ENCODE results near the gene UNC50. TPM values are rescaled to one million over a fixed set of nuclear protein-coding genes. Genes with fewer than 3 reads are reported as not detected.

UNC50 gene, protein sequence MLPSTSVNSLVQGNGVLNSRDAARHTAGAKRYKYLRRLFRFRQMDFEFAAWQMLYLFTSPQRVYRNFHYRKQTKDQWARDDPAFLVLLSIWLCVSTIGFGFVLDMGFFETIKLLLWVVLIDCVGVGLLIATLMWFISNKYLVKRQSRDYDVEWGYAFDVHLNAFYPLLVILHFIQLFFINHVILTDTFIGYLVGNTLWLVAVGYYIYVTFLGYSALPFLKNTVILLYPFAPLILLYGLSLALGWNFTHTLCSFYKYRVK
- total RNA-seq (2014; rRNA removed; shearing (Covaris generic)), result 38.7 and 44.4 TPM in 2 replicates
- polyA plus RNA-seq (2016; fragmentation: Nextera tagmentation; extraction: Ambion mirVana), result 49.4 and 49.8 TPM in 2 replicates
- long read RNA-seq, transcript UNC50-201 (6 exons, 1,143 nt), result major isoform, 17 of 22 reads
- long read RNA-seq, partial matches to known transcripts, result 0 of 22 reads
- long read RNA-seq, other reads (novel, unspliced or antisense), result 4 of 22 reads

DNA sequence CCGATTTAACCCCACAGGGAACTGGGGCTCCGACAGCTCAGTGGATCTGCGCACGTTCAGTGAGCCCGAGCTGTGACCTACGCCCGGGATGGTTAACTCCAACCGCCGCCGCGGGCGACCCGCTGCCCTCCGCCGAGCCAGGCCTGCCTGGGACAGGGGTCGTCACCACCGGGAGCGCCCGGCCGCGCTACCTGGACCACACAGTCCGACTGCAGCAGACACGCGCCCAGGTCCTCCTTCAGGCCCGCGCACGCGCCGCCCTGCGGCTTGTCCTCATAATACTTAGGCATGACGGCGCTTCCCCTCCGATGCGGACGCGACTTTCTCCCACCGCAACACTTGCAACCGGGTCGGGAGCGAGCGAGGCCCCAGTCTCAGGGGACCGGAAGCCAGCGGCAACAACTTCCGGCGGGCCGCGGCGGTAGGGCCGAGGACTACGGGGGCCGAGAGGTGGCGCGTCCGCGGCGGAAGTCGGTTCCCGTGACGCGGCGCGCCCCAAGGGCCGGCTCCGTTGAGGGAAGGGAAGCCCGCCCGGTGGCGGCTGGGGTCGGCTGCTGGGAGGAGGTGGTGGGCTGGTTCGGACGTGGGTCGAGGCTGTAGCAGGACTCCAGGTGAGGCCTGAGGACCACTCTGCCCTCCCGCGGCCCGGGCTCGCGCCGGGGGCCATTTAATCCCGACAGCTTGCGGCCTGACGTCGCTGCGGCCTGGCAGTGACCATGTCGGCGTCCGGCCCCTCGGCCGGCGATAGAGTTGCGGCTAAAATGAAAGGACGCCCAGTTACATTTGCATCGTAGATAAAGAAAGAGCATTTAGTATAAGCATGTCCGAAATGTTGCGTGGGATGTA, at the start of gene UNC50, which contains the start of gene COA5:
UNC50 (plus strand) TSS at position 474 of the 846 bp plus-strand sequence. CDS start 1,171 bp downstream, outside the sequence.
COA5 (minus strand) TSS at position 397 of the 846 bp plus-strand sequence; CDS start at position 290, 107 bp downstream.
- DNase-seq (ENCODE audit: low spot score) (peak; percentile 94), ATAC-seq (peak; percentile 93)
- peaks cover 6% of the 10 kb centered on the region for H3K27me3 Mint-ChIP-seq (ENCODE audit: insufficient read depth, low read depth, poor library complexity)
- H3K36me3 Mint-ChIP-seq (ENCODE audit: low read depth), result peaks cover 30% of the 10 kb centered on the region
- H3K36me3 ChIP-seq (ENCODE audit: insufficient read depth), result peaks cover 12% of the 10 kb centered on the region; the same call in 1 of the 2 replicates
- peak within 1 kb of the TSS; percentile 95 for H3K27ac Mint-ChIP-seq
- H3K4me3 Mint-ChIP-seq, result peak within 1 kb of the TSS; percentile 86
- peak within 1 kb of the TSS; percentile 98 for H2AFZ ChIP-seq
- H3K27me3 ChIP-seq (ENCODE audit: insufficient read depth), result no peaks in the 10 kb centered on the region
- peaks cover 60% of the 10 kb centered on the region for H3K79me2 ChIP-seq (replicated peaks; ENCODE audit: insufficient read depth)
- no peaks in the 10 kb centered on the region for H3K9me2 ChIP-seq (ENCODE audit: insufficient read depth)
- peaks cover 3% of the 10 kb centered on the region for H3F3A ChIP-seq (replicated peaks; ENCODE audit: low read depth)
- peaks cover 17% of the 10 kb centered on the region for H3K4me1 ChIP-seq (ENCODE audit: insufficient read depth)
- H3K4me3 ChIP-seq, result peak within 1 kb of the TSS; percentile 96
- TF ChIP-seq ZNF331 (CRISPR knock-in tag; IDR thresholded peaks at IDR 0.05; ENCODE audit: low read depth) (no peak), CREB1 (CRISPR knock-in tag; IDR thresholded peaks at IDR 0.05; ENCODE audit: low read depth) (peak; percentile 87), STAT1 (IDR thresholded peaks at IDR 0.05; ENCODE audit: unreplicated experiment) (no peak), NANOG (IDR thresholded peaks at IDR 0.05; ENCODE audit: borderline replicate concordance) (no peak), POLR2AphosphoS5 (IDR thresholded peaks at IDR 0.05; ENCODE audit: low read depth) (peak; percentile 93), EZH2phosphoT487 (IDR thresholded peaks at IDR 0.05; ENCODE audit: unreplicated experiment) (no peak), JUNB (IDR thresholded peaks at IDR 0.05; ENCODE audit: unreplicated experiment) (no peak), EZH2 (IDR thresholded peaks at IDR 0.05; ENCODE audit: low read depth, unreplicated experiment) (no peak)
- TF ChIP-seq, protein P1, sequence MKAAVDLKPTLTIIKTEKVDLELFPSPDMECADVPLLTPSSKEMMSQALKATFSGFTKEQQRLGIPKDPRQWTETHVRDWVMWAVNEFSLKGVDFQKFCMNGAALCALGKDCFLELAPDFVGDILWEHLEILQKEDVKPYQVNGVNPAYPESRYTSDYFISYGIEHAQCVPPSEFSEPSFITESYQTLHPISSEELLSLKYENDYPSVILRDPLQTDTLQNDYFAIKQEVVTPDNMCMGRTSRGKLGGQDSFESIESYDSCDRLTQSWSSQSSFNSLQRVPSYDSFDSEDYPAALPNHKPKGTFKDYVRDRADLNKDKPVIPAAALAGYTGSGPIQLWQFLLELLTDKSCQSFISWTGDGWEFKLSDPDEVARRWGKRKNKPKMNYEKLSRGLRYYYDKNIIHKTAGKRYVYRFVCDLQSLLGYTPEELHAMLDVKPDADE (IDR thresholded peaks at IDR 0.05), result peak; percentile 83
- no peaks in the 10 kb centered on the region; the same call in 2 of the 3 replicates for H3K9me3 Mint-ChIP-seq
- peaks cover 8% of the 10 kb centered on the region for H4K20me1 ChIP-seq (replicated peaks; ENCODE audit: insufficient read depth)
- H3K4me2 ChIP-seq, result peak within 1 kb of the TSS; percentile 98
- peaks cover 14% of the 10 kb centered on the region for H3K4me1 Mint-ChIP-seq
- H3K27ac ChIP-seq (ENCODE audit: low read depth), result peak within 1 kb of the TSS; percentile 95

DNA sequence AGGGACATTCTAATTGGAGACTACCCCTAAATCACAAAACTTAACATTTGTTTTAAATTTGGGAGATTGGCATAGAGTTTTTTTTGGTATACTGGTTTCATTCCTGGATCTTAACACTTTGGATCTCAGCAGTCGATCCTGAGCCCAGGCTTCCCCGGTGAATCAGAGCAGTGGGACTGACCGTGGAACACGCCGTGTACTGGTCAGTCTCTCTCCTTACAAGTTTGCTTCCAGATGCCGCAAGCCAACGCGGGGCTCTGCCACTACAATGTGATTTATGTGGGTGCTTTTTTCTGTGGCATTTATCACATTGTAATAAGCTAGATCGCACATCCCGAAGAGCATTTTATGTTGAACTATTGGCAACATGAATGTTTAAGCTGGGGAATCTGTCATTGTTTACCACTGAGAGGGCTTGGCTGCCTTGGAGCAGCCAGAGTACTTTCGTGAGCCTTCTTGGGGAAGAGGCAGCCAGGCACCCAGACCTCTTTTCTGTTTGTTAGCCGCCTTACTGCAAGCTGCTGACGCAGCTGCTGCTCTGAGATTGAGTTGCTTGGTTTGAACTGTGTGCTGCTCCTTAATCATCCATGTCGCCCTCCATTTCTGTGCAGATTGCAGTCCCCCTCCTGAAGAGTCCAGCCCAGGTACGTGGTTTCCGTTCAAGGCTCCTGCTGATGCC, 49.4 kb upstream of the UNC50 start:
- Mint-ChIP-seq H3K4me1 (no peaks in the 10 kb centered on the region), H3K27me3 (ENCODE audit: insufficient read depth, low read depth, poor library complexity) (peaks cover 9% of the 10 kb centered on the region), H3K4me3 (no peak overlapping the region), H3K36me3 (ENCODE audit: low read depth) (peaks cover 22% of the 10 kb centered on the region), H3K27ac (no peak overlapping the region), H3K9me3 (no peaks in the 10 kb centered on the region)
- no peak for ATAC-seq
- Histone ChIP-seq H3K79me2 (replicated peaks; ENCODE audit: insufficient read depth) (no peaks in the 10 kb centered on the region), H2AFZ (no peak overlapping the region), H3K36me3 (ENCODE audit: insufficient read depth) (no peaks in the 10 kb centered on the region), H3F3A (replicated peaks; ENCODE audit: low read depth) (no peaks in the 10 kb centered on the region), H3K9me2 (ENCODE audit: insufficient read depth) (no peaks in the 10 kb centered on the region), H3K4me1 (ENCODE audit: insufficient read depth) (no peaks in the 10 kb centered on the region), H3K4me2 (no peak overlapping the region), H3K4me3 (no peak overlapping the region), H3K27me3 (ENCODE audit: insufficient read depth) (no peaks in the 10 kb centered on the region), H4K20me1 (replicated peaks; ENCODE audit: insufficient read depth) (0 out of 2 replicates have a peak, but pooled peaks cover 7% of the 10 kb centered on the region), H3K27ac (ENCODE audit: low read depth) (no peak overlapping the region)
- no peak for DNase-seq (ENCODE audit: low spot score)
- TF ChIP-seq JUNB (IDR thresholded peaks at IDR 0.05; ENCODE audit: unreplicated experiment), result no peak
- TF ChIP-seq ZNF114 (CRISPR knock-in tag; IDR thresholded peaks at IDR 0.05), result no peak
- no peak for TF ChIP-seq NANOG (IDR thresholded peaks at IDR 0.05; ENCODE audit: borderline replicate concordance)
- TF ChIP-seq ZNF331 (CRISPR knock-in tag; IDR thresholded peaks at IDR 0.05; ENCODE audit: low read depth), result no peak
- TF ChIP-seq, protein P2, sequence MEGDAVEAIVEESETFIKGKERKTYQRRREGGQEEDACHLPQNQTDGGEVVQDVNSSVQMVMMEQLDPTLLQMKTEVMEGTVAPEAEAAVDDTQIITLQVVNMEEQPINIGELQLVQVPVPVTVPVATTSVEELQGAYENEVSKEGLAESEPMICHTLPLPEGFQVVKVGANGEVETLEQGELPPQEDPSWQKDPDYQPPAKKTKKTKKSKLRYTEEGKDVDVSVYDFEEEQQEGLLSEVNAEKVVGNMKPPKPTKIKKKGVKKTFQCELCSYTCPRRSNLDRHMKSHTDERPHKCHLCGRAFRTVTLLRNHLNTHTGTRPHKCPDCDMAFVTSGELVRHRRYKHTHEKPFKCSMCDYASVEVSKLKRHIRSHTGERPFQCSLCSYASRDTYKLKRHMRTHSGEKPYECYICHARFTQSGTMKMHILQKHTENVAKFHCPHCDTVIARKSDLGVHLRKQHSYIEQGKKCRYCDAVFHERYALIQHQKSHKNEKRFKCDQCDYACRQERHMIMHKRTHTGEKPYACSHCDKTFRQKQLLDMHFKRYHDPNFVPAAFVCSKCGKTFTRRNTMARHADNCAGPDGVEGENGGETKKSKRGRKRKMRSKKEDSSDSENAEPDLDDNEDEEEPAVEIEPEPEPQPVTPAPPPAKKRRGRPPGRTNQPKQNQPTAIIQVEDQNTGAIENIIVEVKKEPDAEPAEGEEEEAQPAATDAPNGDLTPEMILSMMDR (conservative IDR thresholded peaks at IDR 0.05; ENCODE audit: low read depth in 2 of 2), result no peak
- TF ChIP-seq, protein P3, sequence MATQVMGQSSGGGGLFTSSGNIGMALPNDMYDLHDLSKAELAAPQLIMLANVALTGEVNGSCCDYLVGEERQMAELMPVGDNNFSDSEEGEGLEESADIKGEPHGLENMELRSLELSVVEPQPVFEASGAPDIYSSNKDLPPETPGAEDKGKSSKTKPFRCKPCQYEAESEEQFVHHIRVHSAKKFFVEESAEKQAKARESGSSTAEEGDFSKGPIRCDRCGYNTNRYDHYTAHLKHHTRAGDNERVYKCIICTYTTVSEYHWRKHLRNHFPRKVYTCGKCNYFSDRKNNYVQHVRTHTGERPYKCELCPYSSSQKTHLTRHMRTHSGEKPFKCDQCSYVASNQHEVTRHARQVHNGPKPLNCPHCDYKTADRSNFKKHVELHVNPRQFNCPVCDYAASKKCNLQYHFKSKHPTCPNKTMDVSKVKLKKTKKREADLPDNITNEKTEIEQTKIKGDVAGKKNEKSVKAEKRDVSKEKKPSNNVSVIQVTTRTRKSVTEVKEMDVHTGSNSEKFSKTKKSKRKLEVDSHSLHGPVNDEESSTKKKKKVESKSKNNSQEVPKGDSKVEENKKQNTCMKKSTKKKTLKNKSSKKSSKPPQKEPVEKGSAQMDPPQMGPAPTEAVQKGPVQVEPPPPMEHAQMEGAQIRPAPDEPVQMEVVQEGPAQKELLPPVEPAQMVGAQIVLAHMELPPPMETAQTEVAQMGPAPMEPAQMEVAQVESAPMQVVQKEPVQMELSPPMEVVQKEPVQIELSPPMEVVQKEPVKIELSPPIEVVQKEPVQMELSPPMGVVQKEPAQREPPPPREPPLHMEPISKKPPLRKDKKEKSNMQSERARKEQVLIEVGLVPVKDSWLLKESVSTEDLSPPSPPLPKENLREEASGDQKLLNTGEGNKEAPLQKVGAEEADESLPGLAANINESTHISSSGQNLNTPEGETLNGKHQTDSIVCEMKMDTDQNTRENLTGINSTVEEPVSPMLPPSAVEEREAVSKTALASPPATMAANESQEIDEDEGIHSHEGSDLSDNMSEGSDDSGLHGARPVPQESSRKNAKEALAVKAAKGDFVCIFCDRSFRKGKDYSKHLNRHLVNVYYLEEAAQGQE (IDR thresholded peaks at IDR 0.05; ENCODE audit: unreplicated experiment), result no peak
- TF ChIP-seq CREB1 (CRISPR knock-in tag; IDR thresholded peaks at IDR 0.05; ENCODE audit: low read depth), result no peak
- no peak for TF ChIP-seq STAT1 (IDR thresholded peaks at IDR 0.05; ENCODE audit: unreplicated experiment)
- no peak for TF ChIP-seq EZH2 (IDR thresholded peaks at IDR 0.05; ENCODE audit: low read depth, unreplicated experiment)

Measured in GM23338 (cell line).